H9 (cell line): ENCODE data around the gene TCF4. TPM values are rescaled to one million over a fixed set of nuclear protein-coding genes. Genes with fewer than 3 reads are reported as not detected.

Experiments
- DNase-seq: peaks from one replicate; pipeline ENCODE4 v3.0.0-alpha.2; 2017
- H2AFZ ChIP-seq: one replicate; pipeline ENCODE4 v1.6.1; 2013; ENCODE audit warnings: mild to moderate bottlenecking, low read length, control low read depth, moderate library complexity
- H2AK5ac ChIP-seq: 2 replicates; pipeline ENCODE4 v1.6.1; 2013; ENCODE audit warnings: low read length, control low read depth, mixed read lengths; ENCODE audit not compliant: insufficient read length
- H2BK120ac ChIP-seq: one replicate; pipeline ENCODE4 v1.6.1; 2013; ENCODE audit warnings: low read depth, mild to moderate bottlenecking, low read length, control low read depth, inconsistent platforms; ENCODE audit not compliant: poor library complexity, severe bottlenecking
- H2BK12ac ChIP-seq: 2 replicates; pipeline ENCODE4 v1.6.1; 2013; ENCODE audit warnings: low read length, control low read depth, mixed read lengths, low read depth; ENCODE audit not compliant: insufficient read length
- H2BK15ac ChIP-seq: 2 replicates; pipeline ENCODE4 v1.6.1; 2013; ENCODE audit warnings: low read depth, low read length, control low read depth
- H2BK20ac ChIP-seq: one replicate; pipeline ENCODE4 v1.6.1; 2013; ENCODE audit warnings: low read depth, mild to moderate bottlenecking, low read length, control low read depth, inconsistent platforms; ENCODE audit not compliant: poor library complexity, severe bottlenecking
- H2BK5ac ChIP-seq: 2 replicates; pipeline ENCODE4 v1.6.1; 2013; ENCODE audit warnings: low read length, control low read depth, mixed read lengths; ENCODE audit not compliant: insufficient read length
- H3K14ac ChIP-seq: 2 replicates; pipeline ENCODE4 v1.6.1; 2013; ENCODE audit warnings: low read length, control low read depth; ENCODE audit not compliant: insufficient read depth
- H3K18ac ChIP-seq: 2 replicates; pipeline ENCODE4 v1.6.1; 2013; ENCODE audit warnings: low read depth, mild to moderate bottlenecking, mixed read lengths, low read length, control low read depth; ENCODE audit not compliant: insufficient read length
- H3K23ac ChIP-seq: 2 replicates; pipeline ENCODE4 v1.6.1; 2013; ENCODE audit warnings: low read length, control low read depth, mixed read lengths, low read depth; ENCODE audit not compliant: insufficient read length
- H3K23me2 ChIP-seq: 2 replicates; pipeline ENCODE4 v1.6.1; 2013; ENCODE audit warnings: low read depth, mild to moderate bottlenecking, mixed read lengths, low read length, control low read depth; ENCODE audit not compliant: insufficient read length, poor library complexity, severe bottlenecking
- H3K27ac ChIP-seq: 2 replicates; pipeline ENCODE4 v1.5.1; 2013; ENCODE audit warnings: low read length, control low read depth, mixed read lengths, low read depth; ENCODE audit not compliant: insufficient read length
- H3K27me3 ChIP-seq: 2 replicates; pipeline ENCODE4 v1.6.1; 2013; ENCODE audit warnings: low read length, control low read depth, inconsistent platforms; ENCODE audit not compliant: insufficient read depth
- H3K4ac ChIP-seq: 2 replicates; pipeline ENCODE4 v1.6.1; 2013; ENCODE audit warnings: low read depth, mild to moderate bottlenecking, control low read depth, inconsistent platforms, low read length, moderate library complexity
- H3K4me1 ChIP-seq: 2 replicates; pipeline ENCODE4 v1.6.1; 2013; ENCODE audit warnings: low read length, control low read depth, inconsistent platforms; ENCODE audit not compliant: insufficient read depth
- H3K4me2 ChIP-seq: 2 replicates; pipeline ENCODE4 v1.6.1; 2013; ENCODE audit warnings: low read length, control low read depth, mixed read lengths; ENCODE audit not compliant: insufficient read length, insufficient read depth
- H3K56ac ChIP-seq: 2 replicates; pipeline ENCODE4 v1.6.1; 2013; ENCODE audit warnings: low read depth, mild to moderate bottlenecking, mixed read lengths, low read length, control low read depth; ENCODE audit not compliant: insufficient read length
- H3K79me1 ChIP-seq: 2 replicates; pipeline ENCODE4 v1.6.1; 2013; ENCODE audit warnings: low read depth, mild to moderate bottlenecking, moderate library complexity, low read length, control low read depth, inconsistent platforms; ENCODE audit not compliant: insufficient read depth, poor library complexity, severe bottlenecking
- H3K79me2 ChIP-seq: 2 replicates; pipeline ENCODE4 v1.6.1; 2013; ENCODE audit warnings: low read length, control low read depth, inconsistent platforms; ENCODE audit not compliant: insufficient read depth
- H3K9ac ChIP-seq: 2 replicates; pipeline ENCODE4 v1.6.1; 2013; ENCODE audit warnings: low read length, control low read depth, mixed read lengths; ENCODE audit not compliant: insufficient read length; ENCODE audit errors: extremely low read depth
- H3K9me3 ChIP-seq: one replicate; pipeline ENCODE4 v1.6.1; 2013; ENCODE audit warnings: low read depth, low read length, inconsistent platforms; ENCODE audit not compliant: control insufficient read depth
- H3T11ph ChIP-seq: one replicate; pipeline ENCODE4 v1.6.1; 2013; ENCODE audit warnings: mild to moderate bottlenecking, low read length, control low read depth, inconsistent platforms
- H4K20me1 ChIP-seq: one replicate; pipeline ENCODE4 v1.6.1; 2013; ENCODE audit not compliant: control insufficient read depth, insufficient read length, insufficient read depth
- H4K5ac ChIP-seq: 2 replicates; pipeline ENCODE4 v1.6.1; 2013; ENCODE audit warnings: low read depth, mild to moderate bottlenecking, mixed read lengths, low read length, control low read depth; ENCODE audit not compliant: insufficient read length
- H4K8ac ChIP-seq: replicated peaks from 2 replicates; pipeline ENCODE4 v1.6.1; 2013; ENCODE audit warnings: low read length, control low read depth, mixed read lengths, low read depth; ENCODE audit not compliant: insufficient read length
- H4K91ac ChIP-seq: 2 replicates; pipeline ENCODE4 v1.6.1; 2013; ENCODE audit warnings: low read depth, mild to moderate bottlenecking, moderate library complexity, mixed read lengths, low read length, control low read depth; ENCODE audit not compliant: insufficient read length
- H3K27ac Mint-ChIP-seq, 3 experiments: 2 replicates in 2 of 3; 3 replicates in 1 of 3; pipeline ENCODE4 v1.8.0; 2020 to 2021; ENCODE audit warnings: mixed read lengths in 3 of 3, mild to moderate bottlenecking in 1 of 3, moderate library complexity in 1 of 3
- H3K27me3 Mint-ChIP-seq: 2 replicates; pipeline ENCODE4 v1.8.0; 2021; ENCODE audit warnings: low read depth, mild to moderate bottlenecking, moderate library complexity, mixed read lengths
- H3K36me3 Mint-ChIP-seq, 3 experiments: 2 replicates in 2 of 3; 3 replicates in 1 of 3; pipeline ENCODE4 v1.8.0; 2020 to 2021; ENCODE audit warnings: low read depth in 3 of 3, mixed read lengths in 3 of 3; ENCODE audit not compliant: insufficient read depth in 1 of 3
- H3K4me1 Mint-ChIP-seq, 2 experiments: 2 replicates each; pipeline ENCODE4 v1.8.0; 2020; ENCODE audit warnings: mixed read lengths in 2 of 2
- H3K4me3 Mint-ChIP-seq, 2 experiments: 2 replicates in 1 of 2; 3 replicates in 1 of 2; pipeline ENCODE4 v1.8.0; 2020 to 2021; ENCODE audit warnings: mild to moderate bottlenecking in 2 of 2, mixed read lengths in 2 of 2, moderate library complexity in 1 of 2
- H3K9me3 Mint-ChIP-seq, 2 experiments: 2 replicates in 1 of 2; 3 replicates in 1 of 2; pipeline ENCODE4 v1.8.0; 2020; ENCODE audit warnings: mild to moderate bottlenecking in 2 of 2, mixed read lengths in 2 of 2, moderate library complexity in 1 of 2
- WGBS: extraction: QIAGEN DNeasy Blood & Tissue Kit; methylation state at CpG from one replicate; pipeline ENCODE4 v1.1.7; 2013; ENCODE audit warnings: missing lambda C conversion rate, low lambda C conversion rate, mixed read lengths; ENCODE audit not compliant: insufficient read length; ENCODE audit errors: extremely low coverage; 5-methylcytosine and 5-hydroxymethylcytosine counted together
- total RNA-seq: library from RNA; stranded (reverse); gene quantifications from 2 replicates; pipeline ENCODE4 v1.2.1, GENCODE V29; 2021
- TF ChIP-seq, protein P1 (sequence below): fragments of 200-600 bp; sonication (generic); conservative IDR thresholded peaks from 3 replicates; pipeline ENCODE4 v1.8.0; 2021; ENCODE audit warnings: antibody characterized with exemption, mild to moderate bottlenecking

Gene TCF4
- total RNA-seq, 1 experiment from 2014 or later = 99.4 TPM

DNA sequence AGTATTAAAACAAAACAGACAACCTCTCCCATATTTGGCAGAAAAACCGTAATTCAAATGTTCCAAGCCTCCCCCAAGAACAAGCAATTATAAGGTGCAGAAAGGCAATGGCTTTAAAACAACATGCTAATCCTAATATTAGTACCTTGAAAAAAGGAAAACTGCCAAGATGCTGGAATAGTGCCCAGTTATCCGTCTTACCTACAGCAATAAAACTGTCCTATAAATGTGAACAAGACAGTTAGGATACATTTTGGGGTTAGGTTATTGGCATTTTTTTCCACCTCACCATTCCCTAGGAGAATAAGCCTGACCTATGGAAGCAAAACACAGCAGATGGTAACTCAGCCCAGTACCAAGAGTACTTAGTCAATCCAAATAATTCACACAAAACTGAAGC, 83.2 kb downstream of the TCF4 start:
- H2BK15ac ChIP-seq = no peak overlapping the region
- Mint-ChIP-seq H3K27ac (peak overlapping the region in 2 of 3 experiments; percentile 2; a peak in 1 of 7 replicates), H3K4me3 (no peak overlapping the region; a peak in 1 of 5 replicates), H3K36me3 (no peaks in the 10 kb centered on the region), H3K27me3 (no peaks in the 10 kb centered on the region), H3K9me3 (no peaks in the 10 kb centered on the region), H3K4me1 (peaks cover 51 to 54% of the 10 kb centered on the region in 2 experiments)
- no peak overlapping the region for H2AK5ac ChIP-seq
- H3K27me3 ChIP-seq = no peaks in the 10 kb centered on the region
- H3K79me1 ChIP-seq = no peaks in the 10 kb centered on the region
- H4K8ac ChIP-seq = no peak overlapping the region
- H3K56ac ChIP-seq = no peak overlapping the region
- H3K9me3 ChIP-seq = no peaks in the 10 kb centered on the region
- DNase-seq = no peak
- no peak overlapping the region for H4K5ac ChIP-seq
- H3K27ac ChIP-seq = no peak overlapping the region
- no peak overlapping the region for H2BK12ac ChIP-seq
- H2BK20ac ChIP-seq = no peak overlapping the region
- H3T11ph ChIP-seq = no peak overlapping the region
- no peak overlapping the region for H2BK5ac ChIP-seq
- WGBS = no CpG with 5 or more reads among the region's 2 CpGs
- H3K14ac ChIP-seq = no peak overlapping the region
- peaks cover 13% of the 10 kb centered on the region; the same call in 1 of the 2 replicates for H3K79me2 ChIP-seq
- H3K9ac ChIP-seq = no peak overlapping the region
- H4K20me1 ChIP-seq = no peaks in the 10 kb centered on the region
- H2BK120ac ChIP-seq = no peak overlapping the region
- TF ChIP-seq, protein P1, sequence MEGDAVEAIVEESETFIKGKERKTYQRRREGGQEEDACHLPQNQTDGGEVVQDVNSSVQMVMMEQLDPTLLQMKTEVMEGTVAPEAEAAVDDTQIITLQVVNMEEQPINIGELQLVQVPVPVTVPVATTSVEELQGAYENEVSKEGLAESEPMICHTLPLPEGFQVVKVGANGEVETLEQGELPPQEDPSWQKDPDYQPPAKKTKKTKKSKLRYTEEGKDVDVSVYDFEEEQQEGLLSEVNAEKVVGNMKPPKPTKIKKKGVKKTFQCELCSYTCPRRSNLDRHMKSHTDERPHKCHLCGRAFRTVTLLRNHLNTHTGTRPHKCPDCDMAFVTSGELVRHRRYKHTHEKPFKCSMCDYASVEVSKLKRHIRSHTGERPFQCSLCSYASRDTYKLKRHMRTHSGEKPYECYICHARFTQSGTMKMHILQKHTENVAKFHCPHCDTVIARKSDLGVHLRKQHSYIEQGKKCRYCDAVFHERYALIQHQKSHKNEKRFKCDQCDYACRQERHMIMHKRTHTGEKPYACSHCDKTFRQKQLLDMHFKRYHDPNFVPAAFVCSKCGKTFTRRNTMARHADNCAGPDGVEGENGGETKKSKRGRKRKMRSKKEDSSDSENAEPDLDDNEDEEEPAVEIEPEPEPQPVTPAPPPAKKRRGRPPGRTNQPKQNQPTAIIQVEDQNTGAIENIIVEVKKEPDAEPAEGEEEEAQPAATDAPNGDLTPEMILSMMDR = no peak
- H4K91ac ChIP-seq = no peak overlapping the region
- no peak overlapping the region for H3K23ac ChIP-seq
- no peak overlapping the region for H3K18ac ChIP-seq
- no peaks in the 10 kb centered on the region for H3K23me2 ChIP-seq
- no peak overlapping the region for H3K4ac ChIP-seq
- H3K4me1 ChIP-seq = peaks cover 6% of the 10 kb centered on the region; the same call in 1 of the 2 replicates
- H3K4me2 ChIP-seq = no peak overlapping the region
- H2AFZ ChIP-seq = no peak overlapping the region
